NB4 (cell line): Measurements from ENCODE around the gene PVALEF.
A peak's percentile ranks its signal among the peaks of the same experiment; 100 is the strongest.
"Not testable (repeated sequence)": the region's sequence is repeated elsewhere in the genome, so short reads cannot be mapped to it uniquely, and the experiment has no call there.

Experiments
- DNase-seq: peaks from one replicate; pipeline ENCODE4 v3.0.0; 2010; ENCODE audit warnings: low read depth
- H3K4me3 ChIP-seq: one replicate; pipeline ENCODE4 v1.5.1; 2011; ENCODE audit warnings: mild to moderate bottlenecking, low read depth, low read length, moderate library complexity
- MYC ChIP-seq: IDR thresholded peaks from 2 replicates; pipeline ENCODE4 v1.6.1; 2011; ENCODE audit warnings: low read depth, low read length
- POLR2A ChIP-seq: IDR thresholded peaks from 2 replicates; pipeline ENCODE4 v1.6.1; 2011; ENCODE audit warnings: mild to moderate bottlenecking; ENCODE audit not compliant: insufficient read length; ENCODE audit errors: extremely low read depth
- TF ChIP-seq, protein P1 (sequence below): IDR thresholded peaks from one replicate; pipeline ENCODE4 v1.5.1; 2012; ENCODE audit warnings: low read depth, low read length
- TF ChIP-seq, protein P2 (sequence below): IDR thresholded peaks from 2 replicates; pipeline ENCODE4 v1.6.1; 2011; ENCODE audit warnings: low read depth, low read length

The PVALEF gene

DNA sequence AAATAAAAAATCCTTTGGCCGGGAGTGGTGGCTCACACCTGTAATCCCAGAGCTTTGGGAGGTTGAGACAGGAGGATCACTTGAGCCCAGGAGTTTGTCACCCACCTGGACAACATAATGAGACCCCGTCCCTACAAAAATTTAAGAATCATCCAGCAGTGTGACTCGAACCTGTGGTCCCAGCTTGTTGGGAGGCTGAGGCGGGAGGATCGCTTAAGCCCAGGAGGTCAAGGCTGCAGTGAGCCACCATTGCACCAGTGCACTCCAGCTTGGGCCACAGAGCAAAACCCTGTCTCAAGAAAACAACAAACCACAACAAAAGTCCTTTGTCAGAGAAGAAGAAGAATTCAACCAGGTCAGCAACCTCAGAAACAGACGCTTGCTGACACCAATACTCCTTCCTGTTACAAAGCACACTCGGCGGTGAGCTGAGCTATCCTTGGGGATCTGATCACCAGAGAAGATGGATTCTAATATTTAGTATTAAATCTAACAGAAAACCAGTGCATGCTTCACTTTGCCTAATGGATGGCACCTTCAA lies 12.9 kb upstream of the PVALEF start:
- peak; percentile 35 for DNase-seq
- H3K4me3 ChIP-seq, result no peak overlapping the region
- TF ChIP-seq MYC (no peak), POLR2A (no peak)
- TF ChIP-seq, protein P1, sequence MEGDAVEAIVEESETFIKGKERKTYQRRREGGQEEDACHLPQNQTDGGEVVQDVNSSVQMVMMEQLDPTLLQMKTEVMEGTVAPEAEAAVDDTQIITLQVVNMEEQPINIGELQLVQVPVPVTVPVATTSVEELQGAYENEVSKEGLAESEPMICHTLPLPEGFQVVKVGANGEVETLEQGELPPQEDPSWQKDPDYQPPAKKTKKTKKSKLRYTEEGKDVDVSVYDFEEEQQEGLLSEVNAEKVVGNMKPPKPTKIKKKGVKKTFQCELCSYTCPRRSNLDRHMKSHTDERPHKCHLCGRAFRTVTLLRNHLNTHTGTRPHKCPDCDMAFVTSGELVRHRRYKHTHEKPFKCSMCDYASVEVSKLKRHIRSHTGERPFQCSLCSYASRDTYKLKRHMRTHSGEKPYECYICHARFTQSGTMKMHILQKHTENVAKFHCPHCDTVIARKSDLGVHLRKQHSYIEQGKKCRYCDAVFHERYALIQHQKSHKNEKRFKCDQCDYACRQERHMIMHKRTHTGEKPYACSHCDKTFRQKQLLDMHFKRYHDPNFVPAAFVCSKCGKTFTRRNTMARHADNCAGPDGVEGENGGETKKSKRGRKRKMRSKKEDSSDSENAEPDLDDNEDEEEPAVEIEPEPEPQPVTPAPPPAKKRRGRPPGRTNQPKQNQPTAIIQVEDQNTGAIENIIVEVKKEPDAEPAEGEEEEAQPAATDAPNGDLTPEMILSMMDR, result no peak
- TF ChIP-seq, protein P2, sequence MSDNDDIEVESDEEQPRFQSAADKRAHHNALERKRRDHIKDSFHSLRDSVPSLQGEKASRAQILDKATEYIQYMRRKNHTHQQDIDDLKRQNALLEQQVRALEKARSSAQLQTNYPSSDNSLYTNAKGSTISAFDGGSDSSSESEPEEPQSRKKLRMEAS, result no peak

DNA sequence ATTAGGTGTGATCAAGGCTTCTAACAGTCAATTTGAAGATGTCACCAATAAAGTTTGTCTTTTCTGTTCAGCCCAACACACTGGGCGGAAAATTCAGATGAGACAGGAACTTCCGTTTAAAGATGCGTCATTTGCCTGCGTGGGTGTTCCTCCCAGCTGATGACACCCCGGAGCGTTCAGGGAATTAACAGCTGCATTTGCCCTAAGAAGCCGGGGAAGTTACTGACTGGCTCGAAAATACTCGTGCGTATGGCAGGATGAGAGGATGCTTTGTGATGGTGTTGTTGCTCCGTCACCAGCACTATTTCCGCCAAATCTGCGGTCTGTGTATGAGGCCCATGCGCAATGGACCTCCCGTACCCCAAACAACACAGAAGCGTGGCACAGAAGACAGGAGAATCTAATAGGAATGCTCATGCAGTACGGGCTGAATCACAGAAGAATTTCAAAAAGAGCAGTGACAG lies 11.9 kb upstream of the PVALEF start:
- peak; percentile 92 for DNase-seq
- TF ChIP-seq, protein P1, result no peak
- TF ChIP-seq MYC, result peak; percentile 82
- TF ChIP-seq, protein P2, result peak; percentile 84
- TF ChIP-seq POLR2A, result no peak

DNA sequence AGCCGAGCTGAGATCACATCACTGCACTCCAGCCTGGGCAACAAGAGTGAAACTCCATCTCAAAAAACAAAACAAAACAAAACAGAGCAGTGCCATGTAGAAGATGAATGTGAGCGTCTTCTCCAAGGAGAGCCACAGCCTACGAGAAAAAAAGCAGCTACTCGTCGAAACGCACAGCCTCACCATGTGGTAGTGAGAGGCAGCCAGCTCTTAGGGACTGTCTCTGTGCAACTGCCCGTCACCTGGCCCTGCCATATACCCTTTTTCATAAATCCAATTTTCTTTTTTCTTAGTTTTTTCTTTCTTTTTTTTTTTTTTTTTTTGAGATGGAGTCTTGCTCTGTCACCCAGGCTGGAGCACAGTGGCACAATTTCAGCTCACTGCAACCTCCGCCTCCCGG lies 11.3 kb upstream of the PVALEF start:
- not testable (repeated sequence) for H3K4me3 ChIP-seq, DNase-seq

More for the DNA sequence above, 11.9 kb upstream of the PVALEF start:
- no peak overlapping the region for H3K4me3 ChIP-seq

DNA sequence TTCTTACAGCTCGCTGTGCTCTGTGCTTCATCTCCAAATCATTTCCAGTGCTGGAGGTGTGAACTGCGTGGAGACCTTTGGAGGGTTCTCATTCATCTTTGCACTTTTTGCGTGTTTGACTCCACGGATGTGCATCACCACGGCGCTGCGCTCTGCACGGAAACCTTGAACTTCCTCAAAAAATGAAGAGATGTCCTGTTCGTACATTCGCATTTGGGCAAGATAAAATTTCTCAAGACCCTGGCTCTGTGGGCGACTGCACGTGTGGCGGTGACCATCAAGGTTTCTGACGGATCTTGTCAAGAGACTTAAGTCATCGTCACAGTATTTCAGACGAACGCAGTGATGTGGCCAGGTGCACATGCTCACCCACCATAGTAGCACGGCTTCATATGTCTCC lies 10.3 kb upstream of the PVALEF start:
- no peak overlapping the region for H3K4me3 ChIP-seq
- peak; percentile 56 for DNase-seq
- TF ChIP-seq, protein P1, result no peak
- TF ChIP-seq POLR2A (no peak), MYC (no peak)
- TF ChIP-seq, protein P2, result no peak

DNA sequence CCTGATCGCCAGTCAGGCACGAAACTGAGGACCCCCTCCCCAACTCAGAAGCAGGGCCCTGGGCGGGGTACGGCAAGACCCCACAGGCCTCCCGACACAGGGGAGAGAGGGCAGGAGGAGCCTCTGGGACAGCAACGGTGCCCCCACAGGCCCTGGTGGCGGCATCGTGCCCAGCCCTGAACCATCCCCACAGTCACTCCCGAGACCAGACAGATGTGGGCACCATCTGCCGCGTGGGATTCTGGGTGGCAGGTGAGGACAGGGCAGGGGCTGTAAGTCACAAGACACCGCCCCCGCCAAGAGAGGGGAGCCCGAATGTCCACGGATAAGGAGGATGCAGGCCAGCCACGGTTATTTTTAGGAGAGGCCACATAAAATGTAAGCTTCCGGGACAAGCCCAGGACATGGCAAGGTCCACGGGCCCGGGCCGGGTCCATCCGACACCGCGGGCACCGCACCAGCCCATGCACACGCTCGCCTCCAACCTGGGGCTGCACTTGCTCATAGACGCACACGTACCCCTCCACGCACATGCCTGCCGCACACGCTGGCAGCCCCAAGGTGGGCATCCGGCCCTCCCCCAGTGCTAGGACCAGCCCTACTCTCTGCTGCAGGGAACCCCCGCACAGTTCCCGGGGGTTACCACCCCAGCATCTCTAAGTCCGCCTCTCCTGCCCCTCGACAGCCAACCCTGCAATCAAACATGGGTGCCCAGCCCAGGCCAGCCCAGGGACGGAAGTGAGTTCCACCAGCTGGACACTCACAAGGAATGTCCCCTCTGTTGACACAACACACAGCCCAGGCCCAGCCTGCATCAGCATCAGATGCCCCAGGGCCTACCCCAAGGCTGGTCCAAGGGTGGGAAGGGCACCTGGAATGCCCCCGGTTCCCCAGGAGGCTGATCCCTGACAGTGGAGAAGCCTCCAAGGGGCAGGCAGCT lies 8.2 kb upstream of the PVALEF start:
- DNase-seq, result no peak
- H3K4me3 ChIP-seq, result no peak overlapping the region
- no peak for TF ChIP-seq MYC
- TF ChIP-seq, protein P2, result no peak
- TF ChIP-seq, protein P1, result no peak
- no peak for TF ChIP-seq POLR2A

DNA sequence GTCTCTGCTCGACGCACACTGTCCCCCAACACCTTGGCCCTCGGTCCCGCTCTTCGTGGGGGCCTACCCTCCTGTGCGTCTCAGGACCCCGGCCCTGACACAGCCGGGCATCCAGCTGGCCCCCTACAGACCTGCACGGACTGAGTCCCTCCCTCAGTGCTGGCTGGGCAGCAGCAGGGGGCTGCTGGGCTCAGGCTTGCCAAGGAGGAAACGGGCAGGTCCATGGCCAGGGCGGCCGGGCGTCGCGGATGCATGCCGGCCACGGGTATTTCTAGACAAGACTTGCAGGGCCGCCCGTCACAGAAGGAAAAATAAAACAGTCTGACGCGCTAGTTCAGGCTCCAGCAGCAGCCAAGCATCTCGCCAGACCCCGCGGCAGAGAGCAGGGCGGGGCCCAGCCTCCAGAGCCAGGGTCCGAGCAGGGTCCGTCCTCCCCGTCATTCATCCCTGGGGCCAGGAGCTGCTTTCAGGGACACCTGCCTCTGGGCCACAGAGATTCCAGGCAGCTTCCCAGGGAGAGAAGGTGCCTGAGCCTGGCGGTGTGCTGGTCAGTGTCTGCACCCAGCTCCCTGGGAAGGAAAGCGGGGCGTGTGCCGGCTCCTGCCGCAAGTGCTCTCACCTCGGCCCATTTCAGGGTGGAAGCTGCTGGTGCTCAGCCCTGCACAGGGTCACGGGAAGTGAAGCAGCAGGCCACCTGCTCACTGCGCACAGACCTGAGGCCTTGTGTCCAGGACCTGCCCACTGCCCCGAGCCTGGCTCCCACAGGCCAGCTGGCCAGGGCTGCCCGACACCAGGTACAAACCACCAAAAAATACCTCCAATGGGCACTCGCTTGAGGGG lies 7.2 kb upstream of the PVALEF start:
- DNase-seq, result no peak
- TF ChIP-seq POLR2A (no peak), MYC (no peak)
- TF ChIP-seq, protein P1, result no peak
- TF ChIP-seq, protein P2, result no peak
- H3K4me3 ChIP-seq, result no peak overlapping the region
